OCI-LY7 (cell line): ENCODE measurements around the gene MRPL19.

Experiments
- EZH2phosphoT487 ChIP-seq: fragments of 200-600 bp; sonication (generic); IDR thresholded peaks from 2 replicates; pipeline ENCODE4 v1.6.1; 2018; ENCODE audit warnings: low read depth, borderline replicate concordance, mild to moderate bottlenecking, mixed run types, antibody characterized with exemption, low read length, moderate library complexity, mixed read lengths
- TF ChIP-seq, protein P1 (sequence below): fragments of 200-600 bp; sonication (generic); conservative IDR thresholded peaks from 2 replicates; pipeline ENCODE4 v1.5.1; 2014; ENCODE audit warnings: mild to moderate bottlenecking, antibody characterized with exemption, low read length, moderate library complexity, mixed read lengths

DNA sequence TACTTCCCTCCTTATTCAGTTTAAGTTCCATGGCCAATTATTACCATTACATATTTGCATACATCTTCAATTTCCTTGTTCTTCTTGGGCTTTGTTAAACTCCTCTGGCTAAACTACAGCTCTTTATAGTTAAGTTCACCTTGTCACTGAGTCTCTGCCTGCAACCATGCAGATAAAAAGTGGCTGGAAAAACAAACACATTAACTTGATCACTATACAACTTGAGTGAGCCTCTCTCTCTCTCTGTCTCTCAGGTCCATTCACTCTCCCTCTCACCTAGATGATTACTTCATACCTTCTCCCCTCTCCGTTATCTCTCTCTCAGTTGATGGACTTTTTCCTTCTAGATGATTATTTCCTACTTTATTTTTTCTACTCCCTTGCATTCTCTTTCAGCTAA, 33.8 kb downstream of the MRPL19 start:
- TF ChIP-seq, protein P1, sequence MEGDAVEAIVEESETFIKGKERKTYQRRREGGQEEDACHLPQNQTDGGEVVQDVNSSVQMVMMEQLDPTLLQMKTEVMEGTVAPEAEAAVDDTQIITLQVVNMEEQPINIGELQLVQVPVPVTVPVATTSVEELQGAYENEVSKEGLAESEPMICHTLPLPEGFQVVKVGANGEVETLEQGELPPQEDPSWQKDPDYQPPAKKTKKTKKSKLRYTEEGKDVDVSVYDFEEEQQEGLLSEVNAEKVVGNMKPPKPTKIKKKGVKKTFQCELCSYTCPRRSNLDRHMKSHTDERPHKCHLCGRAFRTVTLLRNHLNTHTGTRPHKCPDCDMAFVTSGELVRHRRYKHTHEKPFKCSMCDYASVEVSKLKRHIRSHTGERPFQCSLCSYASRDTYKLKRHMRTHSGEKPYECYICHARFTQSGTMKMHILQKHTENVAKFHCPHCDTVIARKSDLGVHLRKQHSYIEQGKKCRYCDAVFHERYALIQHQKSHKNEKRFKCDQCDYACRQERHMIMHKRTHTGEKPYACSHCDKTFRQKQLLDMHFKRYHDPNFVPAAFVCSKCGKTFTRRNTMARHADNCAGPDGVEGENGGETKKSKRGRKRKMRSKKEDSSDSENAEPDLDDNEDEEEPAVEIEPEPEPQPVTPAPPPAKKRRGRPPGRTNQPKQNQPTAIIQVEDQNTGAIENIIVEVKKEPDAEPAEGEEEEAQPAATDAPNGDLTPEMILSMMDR, result no peak
- no peak for TF ChIP-seq EZH2phosphoT487
